CD4-positive, alpha-beta T cell treated with Interleukin-17A for 4 hours (primary cell): Measurements from ENCODE around the gene RBPMS2.
"Not testable (repeated sequence)": the region's sequence is repeated elsewhere in the genome, so short reads cannot be mapped to it uniquely, and the experiment has no call there.

Source experiments
- DNase-seq: peaks from one replicate; pipeline ENCODE4 v3.0.0-alpha.2; 2020; ENCODE audit warnings: mixed read lengths

The RBPMS2 gene

DNA sequence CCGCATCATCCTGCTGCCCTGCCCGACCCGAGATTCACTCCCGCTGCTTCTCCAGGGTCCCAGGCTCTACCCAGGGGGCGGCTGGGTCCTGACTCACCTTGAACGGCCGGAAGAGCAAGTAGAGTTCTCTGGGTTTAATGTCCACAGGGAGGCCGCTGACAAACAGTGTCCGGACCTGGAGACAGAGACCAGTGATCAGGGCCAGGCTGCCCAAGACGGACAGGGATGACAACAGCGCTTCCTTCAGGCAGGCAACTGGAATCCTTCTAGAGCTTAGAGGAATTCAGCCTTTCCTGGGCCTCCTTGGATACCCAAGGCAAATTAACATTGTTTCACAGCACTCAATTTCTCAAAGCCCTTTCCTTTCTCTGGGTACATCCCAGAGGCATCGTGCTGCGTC, 23.9 kb downstream of the RBPMS2 start:
- DNase-seq = no peak

DNA sequence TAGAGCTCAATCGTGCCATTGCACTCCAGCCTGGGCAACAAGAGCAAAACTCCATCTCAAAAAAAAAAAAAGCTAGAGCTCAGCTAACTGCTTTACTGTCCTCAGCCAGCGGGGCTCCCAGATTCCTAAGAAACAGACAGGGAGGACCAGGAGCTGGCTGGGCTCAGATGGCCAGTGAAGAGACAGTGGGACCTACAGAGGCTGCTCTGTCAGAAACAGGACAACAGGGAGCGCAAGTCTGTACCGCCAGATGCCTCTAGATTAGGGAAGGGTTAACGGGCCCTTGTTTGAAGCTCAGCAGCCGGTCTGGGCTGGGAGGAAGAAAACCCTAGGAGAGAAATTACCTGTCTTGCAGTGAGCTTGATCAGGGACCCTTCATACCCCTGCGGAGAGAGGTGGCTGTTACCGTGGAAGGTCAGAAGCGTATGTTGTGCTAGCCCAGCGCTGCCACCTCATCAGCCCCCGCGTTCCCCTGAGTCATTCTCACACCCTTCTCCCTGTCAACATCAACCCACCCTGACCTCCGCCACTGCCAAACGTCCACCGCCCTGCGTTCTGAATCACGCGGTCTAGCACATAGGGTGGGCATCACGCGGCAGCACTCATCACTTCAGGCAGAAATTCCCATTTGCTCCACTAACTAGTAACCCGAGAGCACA, 25.3 kb downstream of the RBPMS2 start:
- DNase-seq = no peak

DNA sequence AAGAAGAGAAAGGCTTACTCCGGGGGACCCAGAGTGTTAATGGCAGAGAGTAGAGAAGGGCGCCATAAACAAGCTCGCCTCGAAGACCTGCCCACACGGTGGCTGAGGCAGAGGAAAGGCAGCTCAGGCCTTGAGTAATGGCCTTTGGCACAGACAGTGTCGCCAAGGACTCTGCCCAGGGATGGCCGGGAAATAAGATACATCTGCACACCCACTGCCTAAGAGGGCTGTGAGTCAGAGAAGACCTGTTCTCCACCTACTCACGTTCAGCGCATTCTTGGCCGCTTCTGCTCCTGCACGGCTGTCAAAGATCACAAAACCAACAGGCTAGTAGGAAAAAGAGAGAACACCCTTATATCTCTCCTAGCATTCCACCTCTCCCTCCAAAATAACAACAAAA, 26.2 kb downstream of the RBPMS2 start:
- no peak for DNase-seq

DNA sequence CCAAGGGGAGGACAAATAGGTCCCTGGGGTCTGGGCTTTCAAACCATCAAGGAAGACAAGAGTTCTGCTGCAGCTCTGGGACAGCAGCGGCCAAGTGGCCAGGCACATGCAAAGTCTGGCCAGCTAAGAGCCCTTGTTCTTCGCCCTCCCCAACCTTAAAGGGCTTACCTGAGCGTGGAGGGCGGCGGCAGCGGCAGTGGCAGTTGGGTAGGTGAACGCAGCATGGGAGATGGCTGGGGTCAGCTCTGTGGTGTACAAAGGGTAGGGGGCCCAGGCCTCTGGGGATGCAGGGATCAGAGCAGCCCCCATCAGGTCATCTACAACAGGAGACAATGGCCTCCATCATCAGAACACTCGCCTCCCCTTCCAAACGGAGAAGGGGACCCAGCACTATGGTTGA, 27.1 kb downstream of the RBPMS2 start:
- DNase-seq = no peak

DNA sequence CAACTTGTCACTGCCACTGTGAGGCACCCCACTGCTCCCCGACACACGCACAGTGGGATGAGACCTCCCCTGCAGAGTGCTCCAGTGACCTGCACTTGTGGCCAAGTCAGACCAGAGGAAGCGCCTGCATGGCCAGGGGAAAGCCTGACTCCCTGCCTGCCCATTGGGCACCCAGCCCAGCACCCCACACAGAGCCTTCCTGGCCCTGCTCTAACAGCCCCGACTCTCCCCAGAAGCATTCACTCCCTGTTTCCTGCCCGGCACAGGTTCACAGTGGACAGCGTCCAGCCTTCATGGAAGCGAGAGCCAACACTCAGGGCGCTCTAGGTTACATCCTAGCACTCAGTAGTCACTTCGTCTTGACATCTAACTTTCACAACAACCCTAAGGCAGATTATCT, 27.8 kb downstream of the RBPMS2 start:
- no peak for DNase-seq

DNA sequence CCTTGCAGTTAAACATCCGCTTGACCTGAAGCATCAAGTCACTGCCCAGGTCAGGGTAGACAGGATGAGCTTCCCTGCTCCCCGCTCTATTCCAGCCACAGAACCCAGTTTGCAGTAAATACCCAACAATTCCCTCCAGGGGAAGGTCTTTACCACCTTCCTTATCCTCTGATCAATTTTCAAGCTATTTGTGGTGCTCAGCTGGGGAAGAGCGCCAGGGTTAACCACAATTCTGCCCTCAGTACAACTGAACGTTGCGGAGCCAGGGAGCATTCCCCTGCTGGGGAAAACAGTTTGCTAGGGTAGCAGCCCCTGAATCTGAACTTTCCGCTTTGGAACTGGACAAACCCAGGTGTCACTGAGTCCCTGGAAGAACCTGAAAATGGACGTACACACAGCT, 28.5 kb downstream of the RBPMS2 start:
- DNase-seq = no peak

DNA sequence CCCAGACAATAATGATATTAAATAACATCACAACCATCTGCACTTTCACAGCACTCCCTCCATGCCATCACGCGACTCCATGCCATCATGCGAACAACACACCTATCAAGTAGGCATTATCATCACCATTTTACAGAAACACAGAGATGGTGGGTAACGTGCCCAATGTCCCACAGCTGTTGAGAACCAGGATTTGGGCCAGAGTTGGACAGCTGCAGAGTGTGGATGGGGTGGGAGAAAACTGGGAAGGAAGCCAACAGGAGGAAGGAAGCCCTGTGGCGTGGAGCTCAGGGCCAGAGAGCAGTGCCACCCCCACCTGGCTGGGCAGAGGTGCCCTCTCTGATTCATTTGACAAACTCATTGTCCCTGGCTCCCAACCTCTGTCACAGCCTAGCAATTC, 29.0 kb downstream of the RBPMS2 start:
- no peak for DNase-seq

DNA sequence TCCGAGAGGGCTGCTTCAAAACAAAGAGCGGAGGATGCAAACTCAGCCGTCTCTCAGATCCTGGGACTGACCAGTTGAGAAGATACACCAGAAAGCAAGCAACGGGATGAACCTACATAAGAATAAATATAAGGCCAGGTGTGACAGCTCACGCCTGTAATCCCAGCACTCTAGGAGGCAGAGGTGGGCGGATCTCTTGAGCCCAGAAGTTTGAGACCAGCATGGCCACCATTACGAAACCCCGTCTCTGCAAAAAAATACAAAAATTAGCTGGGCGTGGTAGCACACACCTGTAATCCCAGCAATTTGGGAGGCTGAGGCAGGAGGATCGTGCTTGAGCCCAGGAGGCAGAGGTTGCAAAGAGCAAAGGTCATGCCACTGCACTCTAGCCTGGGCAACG, 31.7 kb downstream of the RBPMS2 start:
- DNase-seq = no peak

DNA sequence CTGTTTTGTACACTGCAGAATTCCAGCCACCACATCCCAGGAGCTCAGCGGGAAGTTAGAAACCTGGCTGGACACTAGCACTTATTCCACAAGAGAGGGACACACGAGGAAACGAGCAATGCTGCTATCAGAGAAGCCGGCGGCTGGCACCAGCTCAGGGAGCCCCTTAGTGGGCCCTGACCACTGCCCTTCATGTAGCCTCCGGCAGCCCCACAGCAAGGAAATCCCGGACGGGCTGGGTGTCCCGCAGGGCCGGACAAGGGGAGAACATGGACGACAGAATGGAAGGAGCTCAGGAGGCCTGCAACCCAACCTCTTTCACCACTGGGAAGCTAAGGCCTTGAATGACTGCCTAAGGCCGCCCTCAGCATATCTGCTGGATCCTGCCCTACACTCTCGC, 32.5 kb downstream of the RBPMS2 start:
- no peak for DNase-seq

DNA sequence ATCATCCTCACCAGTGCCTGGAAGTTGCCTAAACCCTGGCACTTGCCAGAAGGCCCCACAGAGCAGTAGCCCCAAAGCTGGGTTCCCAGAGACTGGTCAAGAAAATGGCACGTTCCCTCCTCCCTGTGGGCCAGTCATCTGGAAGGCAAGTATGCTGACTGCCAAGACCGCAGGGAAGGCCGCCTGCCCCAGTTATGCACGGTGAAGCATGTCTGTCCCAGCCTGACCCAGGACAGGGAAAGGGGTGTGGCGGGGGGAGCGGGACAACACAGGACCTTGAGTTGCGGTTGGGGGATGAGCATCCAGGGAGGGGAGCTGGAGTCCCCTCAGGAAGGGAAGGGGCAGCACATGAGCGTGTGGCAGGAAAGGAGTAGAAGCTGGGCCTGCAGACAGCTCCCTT, 33.0 kb downstream of the RBPMS2 start:
- DNase-seq = no peak

DNA sequence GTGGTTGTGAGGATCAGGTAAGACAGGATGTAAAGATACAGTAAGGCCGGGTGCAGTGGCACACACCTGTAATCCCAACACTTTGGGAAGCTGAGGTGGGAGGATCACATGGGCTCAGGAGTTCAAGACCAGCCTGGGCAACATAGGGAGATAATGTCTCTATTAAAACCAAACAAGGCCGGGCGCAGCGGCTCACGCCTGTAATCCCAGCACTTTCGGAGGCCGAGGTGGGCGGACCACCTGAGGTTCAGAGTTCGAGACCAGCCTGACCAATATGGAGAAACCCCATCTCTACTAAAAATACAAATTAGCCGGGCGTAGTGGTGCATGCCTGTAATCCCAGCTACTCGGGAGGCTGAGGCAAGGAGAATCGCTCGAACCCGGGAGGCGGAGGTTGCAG, 33.7 kb downstream of the RBPMS2 start:
- not testable (repeated sequence) for DNase-seq

DNA sequence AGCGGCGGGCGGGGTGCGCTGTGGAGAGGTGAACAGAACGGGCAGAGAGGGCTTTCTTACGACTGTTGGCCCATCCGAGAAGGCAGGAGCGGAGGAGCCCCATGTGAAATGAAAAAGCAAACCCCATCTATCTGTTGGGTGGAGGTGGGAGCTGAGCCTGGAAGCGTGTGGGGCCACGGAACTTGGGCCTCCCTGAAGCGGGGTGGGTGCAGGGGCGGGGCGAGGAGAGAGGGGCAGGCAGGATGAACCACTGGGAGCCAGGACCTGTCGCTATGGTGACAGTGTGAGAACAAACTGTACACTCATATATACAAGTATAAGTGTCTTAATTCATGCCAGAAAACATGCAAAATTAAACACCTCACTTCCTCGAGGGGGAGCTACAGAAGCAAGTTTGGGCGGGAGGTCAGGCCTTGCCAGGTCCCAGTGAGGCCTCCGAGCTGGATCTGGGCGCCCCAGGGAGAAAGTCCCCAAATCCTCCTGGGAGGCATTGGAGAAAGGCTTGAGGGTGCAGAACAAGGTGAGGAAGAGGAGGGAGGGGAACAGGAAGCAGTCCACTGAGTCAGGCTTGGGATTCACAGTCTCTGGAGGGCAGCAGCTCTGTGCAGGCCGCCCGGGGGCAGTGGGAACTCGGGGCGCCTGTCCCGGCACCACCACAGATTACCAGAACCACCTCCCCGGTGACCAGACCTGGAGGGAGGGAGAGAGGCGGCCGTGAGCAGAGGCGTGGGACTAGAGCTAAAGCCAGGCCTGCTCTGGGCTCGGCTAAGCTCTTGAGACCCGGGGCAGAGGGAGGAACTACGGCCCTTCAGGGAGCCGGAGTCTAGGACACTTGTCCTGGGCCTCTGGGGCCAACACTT, 34.8 kb downstream of the RBPMS2 start:
- no peak for DNase-seq

DNA sequence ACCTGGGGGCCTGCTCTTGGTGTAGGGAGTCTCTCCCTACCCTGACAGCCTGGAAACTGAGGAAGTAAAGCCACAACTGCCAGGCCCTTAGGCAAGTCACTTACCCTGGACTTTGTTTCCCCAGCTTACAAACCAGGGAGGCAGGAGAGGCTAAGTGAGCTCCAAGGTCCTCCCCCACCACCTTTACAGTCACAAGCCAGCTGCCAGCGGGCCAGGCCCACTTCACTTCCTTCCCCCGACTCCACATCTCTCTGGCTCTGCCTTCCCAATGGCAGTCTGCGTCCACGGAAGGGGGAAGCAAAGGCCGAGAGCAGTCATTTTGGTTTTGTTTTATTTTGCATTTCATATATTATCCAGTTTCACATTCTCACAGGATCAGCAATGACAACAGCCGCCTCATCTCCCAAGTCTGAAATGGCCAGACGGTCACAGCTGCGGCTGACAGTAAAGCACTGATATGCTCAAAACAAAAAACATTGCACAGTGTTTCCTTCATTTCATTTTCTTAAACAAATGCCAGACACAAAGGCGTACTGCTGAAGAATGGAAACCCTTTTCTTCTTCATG, 35.7 kb downstream of the RBPMS2 start:
- no peak for DNase-seq

DNA sequence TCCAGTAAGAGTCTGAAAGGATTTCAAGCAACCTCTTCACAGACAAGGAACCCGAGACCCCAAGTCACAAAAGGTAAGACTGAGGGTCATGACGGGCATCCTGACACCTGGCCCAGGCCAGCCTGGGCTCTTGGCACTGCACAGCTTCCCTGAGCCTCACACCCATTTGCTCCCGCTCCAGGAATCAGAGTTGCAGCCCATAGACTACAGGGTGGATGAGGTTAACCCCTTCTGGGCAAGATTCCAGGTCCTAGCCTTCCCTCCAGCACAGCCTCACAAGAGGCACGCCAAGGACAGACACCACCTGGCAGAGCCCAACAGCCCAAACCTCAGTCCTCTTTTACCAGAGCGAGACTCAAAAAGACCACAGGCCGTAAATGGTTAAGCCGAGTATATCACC, 36.2 kb downstream of the RBPMS2 start:
- no peak for DNase-seq

DNA sequence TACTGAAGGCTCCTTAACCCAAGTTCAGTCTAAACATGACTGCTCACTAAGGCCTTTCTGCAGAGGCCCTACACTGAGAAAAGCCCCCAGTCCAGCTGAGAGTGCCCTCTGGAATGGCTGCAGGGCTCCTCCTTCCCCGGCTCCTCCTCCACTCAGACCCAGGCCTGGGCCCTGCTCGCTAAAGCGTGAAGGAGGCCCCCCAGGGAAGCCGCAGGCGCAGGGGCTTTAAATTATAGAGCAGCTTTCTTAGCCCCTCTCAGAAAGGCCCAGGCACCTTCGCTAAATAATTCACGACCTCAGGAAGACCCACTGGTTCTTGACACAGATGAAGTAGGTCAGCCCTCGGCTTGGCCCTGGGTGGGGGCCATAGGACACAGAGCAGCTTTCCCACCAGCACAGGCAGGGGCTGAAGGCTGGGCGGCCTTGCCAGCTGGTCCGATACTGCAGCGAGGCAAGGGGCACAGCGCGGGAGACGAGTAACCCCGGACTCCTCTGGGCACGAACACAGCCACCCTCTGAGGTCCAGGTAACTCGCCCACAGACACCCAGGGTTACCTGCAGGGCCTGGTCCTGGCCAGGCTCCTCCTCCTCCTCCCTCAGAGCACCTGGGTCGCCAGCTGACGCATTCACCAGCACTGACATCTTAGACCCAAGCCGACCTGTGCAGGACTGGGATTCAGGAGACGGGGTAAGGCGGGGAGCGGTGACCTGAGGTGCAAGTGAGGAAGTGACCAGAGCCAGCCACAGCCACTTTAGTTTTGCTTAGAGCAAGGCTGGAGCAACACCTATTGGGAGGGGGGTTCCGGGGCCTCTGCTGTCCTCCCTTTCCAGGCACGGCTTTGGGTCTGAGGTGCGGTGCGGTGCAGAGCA, 36.9 kb downstream of the RBPMS2 start:
- DNase-seq = no peak

DNA sequence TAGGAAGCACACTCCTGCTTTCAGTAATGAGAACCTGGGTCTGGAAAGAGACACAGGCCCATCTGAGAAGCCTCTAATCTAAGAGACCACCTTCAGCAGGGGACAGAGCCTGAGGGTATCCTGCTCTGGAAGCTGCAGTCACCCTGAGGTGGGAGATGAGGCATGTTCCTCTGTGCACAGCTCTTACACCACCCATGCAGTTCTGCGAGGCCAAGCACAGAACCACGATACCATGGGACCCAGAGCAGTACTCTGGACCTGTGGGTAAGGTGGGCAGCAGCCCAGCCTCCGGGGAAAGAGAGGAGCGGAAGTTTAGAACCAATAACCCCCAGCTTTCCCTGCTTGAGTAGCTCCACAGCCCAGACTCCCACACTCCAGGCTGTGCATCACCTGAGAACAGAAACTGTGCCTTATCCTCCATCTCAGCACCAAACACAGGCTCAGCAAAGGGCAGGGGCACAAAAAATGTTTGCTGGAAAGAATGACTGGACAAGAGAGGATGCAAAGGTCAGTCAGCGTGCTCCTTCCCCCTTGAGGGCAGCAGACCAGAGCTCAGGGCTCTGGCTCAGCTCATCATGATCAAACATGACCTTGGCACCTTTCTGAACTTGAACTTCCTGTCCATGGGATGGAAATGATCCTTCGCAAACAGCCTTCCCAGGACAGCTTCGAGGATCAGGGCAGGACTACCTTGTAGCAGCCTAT, 43.1 kb downstream of the RBPMS2 start:
- DNase-seq = no peak

DNA sequence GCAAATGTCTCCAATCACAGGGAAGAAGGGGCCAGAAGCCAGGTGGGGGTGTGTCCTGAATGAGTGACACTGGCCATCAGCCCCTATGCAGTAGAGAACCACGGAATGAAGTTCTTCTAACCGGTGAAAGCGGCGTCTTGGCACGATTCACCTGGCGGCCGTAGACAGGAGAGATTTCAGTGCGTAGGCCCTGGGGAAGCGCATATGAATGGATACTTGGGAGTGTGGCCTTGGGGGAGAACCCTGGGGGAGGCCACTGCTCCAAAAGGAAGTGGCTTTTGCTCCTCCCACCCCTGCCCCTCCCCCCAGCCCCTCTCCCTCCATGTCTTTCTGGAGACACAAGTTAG, 43.6 kb downstream of the RBPMS2 start:
- DNase-seq = no peak

DNA sequence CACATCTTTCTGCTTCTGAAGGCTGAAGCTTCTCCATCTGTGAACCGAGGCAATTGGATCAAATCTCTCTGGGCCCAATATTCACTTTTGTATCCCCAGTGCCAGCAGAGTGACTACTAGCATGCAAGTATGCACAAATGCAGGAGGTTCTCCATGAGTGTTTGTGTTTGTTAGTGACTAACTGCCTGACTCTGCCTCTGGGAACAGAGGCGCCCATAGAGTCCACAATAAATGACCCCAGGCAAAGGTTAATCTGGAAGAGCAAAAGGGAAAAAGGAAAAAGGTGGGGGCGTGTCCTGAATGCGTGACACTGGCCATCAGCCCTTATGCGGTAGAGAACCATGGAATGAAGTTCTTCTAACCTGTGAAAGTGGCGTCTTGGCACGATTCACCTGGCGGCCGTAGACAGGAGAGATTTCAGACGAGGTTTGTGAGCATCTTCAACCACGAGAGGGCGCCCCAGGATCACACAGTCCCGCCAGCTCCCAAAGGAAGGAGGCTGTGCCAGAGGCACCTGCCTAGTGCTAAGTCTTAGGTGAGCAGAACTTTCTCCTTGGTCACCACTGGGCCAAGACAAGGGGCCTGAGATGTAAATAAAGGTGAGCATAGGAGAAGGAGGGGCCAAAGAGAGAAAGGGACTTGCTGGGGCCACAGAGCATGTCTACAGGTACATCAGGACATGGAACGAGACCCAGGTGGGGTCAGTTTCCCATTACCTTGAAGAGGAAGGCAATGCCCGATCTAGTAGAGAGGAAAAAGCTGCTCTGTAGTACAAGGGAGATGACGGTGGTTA, 44.2 kb downstream of the RBPMS2 start:
- DNase-seq = peak; percentile 93

DNA sequence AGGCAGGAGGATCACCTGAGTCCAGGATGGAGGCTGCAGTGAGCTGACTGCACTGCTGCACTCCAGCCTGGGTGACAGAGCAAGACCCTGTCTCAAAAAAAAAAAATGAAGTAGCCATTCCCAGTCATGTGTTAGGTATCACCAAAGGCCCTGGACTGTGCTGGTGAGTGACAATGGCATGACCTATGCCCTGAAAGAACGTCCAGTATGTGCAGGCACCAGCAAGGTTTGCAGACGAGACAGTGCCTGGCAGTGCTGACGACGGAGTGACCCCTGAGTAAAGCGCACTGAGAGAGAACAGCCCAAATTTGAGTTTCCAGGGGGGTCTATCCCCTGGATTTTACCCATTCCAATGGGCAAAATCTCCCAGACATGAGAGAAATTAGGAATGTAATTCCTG, 45.2 kb downstream of the RBPMS2 start:
- DNase-seq = no peak

DNA sequence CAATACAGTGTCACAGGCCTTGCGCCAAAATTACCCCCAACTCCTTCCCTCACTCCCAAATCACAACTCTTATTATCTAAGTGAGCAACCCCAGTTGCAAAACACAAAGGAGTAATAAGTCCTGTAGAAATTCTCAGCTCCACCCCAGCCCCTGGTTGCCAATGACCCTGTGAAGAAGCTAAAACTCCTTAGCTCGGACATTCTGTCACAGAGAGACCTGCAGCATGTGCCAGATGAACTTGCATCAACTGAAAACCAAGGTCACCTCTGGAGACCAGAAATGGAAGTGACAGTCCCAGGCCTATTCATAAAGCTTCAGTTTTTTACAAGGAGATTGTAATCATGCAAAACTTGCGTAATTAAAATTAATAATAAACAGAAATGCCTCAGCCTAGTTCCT, 55.2 kb downstream of the RBPMS2 start:
- DNase-seq = no peak

DNA sequence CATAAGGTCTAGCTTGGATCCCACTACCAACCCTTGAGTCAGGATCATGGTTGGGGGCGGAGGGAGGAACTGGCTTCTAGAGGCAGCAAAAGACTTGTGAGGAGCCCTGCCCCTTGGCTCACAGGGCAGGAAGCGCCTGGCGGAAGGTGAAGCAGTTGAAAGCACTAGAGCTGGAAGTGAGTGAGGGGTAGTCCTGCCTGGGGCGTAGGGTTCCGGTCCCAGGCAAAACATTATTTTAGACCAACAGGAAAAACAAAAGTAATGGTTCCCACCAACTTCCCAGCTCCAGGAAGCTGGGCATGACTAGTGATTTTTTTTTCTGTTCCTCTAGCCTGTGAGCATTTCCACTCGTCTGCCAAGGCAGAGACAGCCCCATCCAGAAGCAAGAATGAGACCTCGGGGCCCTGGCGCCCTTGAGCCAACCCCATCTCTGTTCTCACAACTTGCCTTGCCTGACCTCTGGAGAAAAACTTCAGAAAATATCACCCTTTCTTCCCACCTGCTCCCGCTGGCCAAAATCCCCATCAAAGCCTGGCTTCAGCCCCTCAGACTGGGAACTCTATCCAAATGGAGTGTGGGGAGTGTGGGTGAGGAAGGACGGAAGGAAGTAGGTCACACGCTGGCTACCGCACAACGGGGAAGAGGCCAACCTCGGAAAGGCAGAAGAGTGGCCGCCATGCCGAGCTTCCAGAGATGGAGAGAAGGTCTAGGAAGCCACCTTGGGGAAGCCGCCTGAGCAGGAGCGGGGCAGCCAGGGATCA, 57.5 kb downstream of the RBPMS2 start:
- DNase-seq = peak; percentile 63
